GM18858 (cell line): ENCODE data around the gene VWA1.
"Not testable (repeated sequence)": the region's sequence is repeated elsewhere in the genome, so short reads cannot be mapped to it uniquely, and the experiment has no call there.

Experiments used
- ATAC-seq: cut with Tn5 transposase; IDR thresholded peaks from one replicate; pipeline ENCODE4 v1.9.1; 2021; ENCODE audit not compliant: unreplicated experiment

The VWA1 gene

GRCh38 chr1:1402901-1403392 is 32.5 kb upstream of the VWA1 start:
- not testable (repeated sequence) for ATAC-seq

- no peak for ATAC-seq
Measured at GRCh38 chr1:1403653-1404052, 31.8 kb upstream of the VWA1 start.

- ATAC-seq = no peak
Measured at GRCh38 chr1:1406101-1406820, 29.2 kb upstream of the VWA1 start.

GRCh38 chr1:1406821-1407635 is 28.5 kb upstream of the VWA1 start, which contains the start of gene MRPL20:
TSS of gene MRPL20 (minus strand) at chr1:1407293. CDS start at chr1:1407217, 76 bp downstream.
- ATAC-seq = peak; percentile 75

- no peak for ATAC-seq
Measured at GRCh38 chr1:1407636-1408318, 27.7 kb upstream of the VWA1 start.

GRCh38 chr1:1410238-1410637 is 25.3 kb upstream of the VWA1 start:
- not testable (repeated sequence) for ATAC-seq

DNA sequence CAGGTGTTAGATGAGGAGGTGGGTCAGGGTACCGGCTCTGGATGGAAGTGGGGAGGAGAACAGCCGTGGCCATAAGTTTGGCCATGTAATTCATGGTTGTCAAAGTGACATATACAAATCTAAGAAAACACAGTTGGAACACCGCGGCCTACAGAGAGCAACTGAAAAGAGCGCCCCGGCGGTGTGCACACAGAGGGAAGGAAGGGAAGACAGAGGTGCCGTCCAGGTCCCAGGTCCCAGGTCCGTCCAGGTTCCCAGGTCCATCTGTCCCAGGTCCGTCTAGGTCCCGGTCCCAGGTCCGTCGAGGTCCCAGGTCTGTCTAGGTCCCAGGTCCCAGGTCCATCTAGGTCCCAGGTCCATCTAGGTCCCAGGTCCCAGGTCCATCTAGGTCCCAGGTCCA is 23.9 kb upstream of the VWA1 start:
- no peak for ATAC-seq

GRCh38 chr1:1412311-1412902 is 23.1 kb upstream of the VWA1 start:
- ATAC-seq = not testable (repeated sequence)

GRCh38 chr1:1415751-1416150 is 19.7 kb upstream of the VWA1 start:
- ATAC-seq = no peak

GRCh38 chr1:1417396-1417795 is 18.1 kb upstream of the VWA1 start:
- not testable (repeated sequence) for ATAC-seq

- not testable (repeated sequence) for ATAC-seq
Measured at GRCh38 chr1:1417825-1418463, 17.5 kb upstream of the VWA1 start.

- no peak for ATAC-seq
Measured at GRCh38 chr1:1418464-1419362, 16.8 kb upstream of the VWA1 start.

- ATAC-seq = no peak
Measured at GRCh38 chr1:1419363-1419812, 16.1 kb upstream of the VWA1 start.

- ATAC-seq = no peak
Measured at GRCh38 chr1:1419813-1420653, 15.5 kb upstream of the VWA1 start.

DNA sequence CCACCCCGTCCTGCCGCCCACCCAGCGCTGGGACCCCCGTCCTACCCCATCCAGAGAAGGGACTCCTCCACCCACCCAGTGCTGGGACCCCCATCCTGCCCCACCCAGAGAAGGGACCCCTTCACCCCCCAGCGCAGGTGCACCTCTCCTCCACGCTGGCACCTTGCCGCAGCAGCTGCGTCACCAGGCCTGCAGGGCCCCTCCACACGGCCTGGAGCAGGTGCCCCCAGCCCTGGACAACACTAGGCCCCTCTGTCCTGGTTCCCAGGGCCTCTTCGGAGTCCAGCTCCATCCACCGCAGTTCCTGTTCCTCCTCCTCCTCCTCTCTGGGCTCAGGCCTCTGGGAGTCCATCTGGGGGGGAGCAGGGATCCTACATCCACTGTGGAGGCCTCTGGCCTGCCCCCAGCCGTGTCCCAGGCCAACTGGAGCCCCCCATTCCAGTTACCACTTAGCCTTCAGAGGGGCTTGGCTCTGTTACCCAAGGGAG is 14.8 kb upstream of the VWA1 start:
- no peak for ATAC-seq

- no peak for ATAC-seq
Measured at GRCh38 chr1:1421147-1421906, 14.2 kb upstream of the VWA1 start, which contains the start of gene ANKRD65. TSS of gene ANKRD65 (minus strand) at chr1:1421276. CDS start at chr1:1421005, 271 bp downstream.

DNA sequence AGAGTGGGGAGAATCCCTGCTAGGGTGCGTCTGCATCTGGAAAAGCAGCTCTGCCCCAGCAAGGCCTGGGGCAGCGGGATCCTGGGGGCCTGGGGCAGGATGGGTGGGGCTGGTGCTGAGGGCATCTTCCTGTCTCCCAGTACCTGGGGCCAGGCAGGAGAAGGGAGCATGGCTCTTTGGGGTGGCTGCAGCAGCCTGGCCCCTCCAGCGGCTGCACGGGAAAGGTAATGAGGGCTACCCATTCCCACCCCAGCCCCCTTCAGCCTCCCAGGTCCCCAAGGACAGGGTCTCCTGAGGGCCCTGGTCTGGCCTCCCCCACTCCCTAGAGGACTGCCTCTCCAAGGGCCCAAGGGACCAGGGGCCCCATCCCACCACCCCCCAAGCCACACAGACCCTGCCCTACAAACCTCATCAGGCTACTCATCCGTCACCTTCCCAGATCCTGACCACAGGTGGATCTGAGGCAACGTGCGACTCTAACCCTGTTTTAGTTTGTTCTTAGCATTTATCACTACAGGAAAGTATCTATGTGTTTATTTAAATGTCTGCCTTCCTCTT is 13.5 kb upstream of the VWA1 start:
- ATAC-seq = no peak
